Omental fat pad (tissue), 4 donors: ENCODE measurements around the gene NEK9. TPM values are rescaled to one million over a fixed set of nuclear protein-coding genes. Genes with fewer than 3 reads are reported as not detected.

Experiments used
- ATAC-seq: fragments of 150-250 bp; one replicate; pipeline ENCODE4 v1.9.1; 2016; ENCODE audit warnings: mild to moderate bottlenecking, moderate library complexity; ENCODE audit not compliant: low FRiP score
- DNase-seq: peaks from one replicate; pipeline ENCODE4 v3.0.0-alpha.2; 2019; ENCODE audit warnings: low spot score
- total RNA-seq, 4 donors: library from RNA; depleted of rRNA; stranded (reverse); fragments of >200 nt; gene quantifications; one replicate each; pipeline ENCODE4 v1.1.0, GENCODE V29; 2016
- TF ChIP-seq, protein P1 (sequence below), 3 donors: fragments of 450-650 bp; IDR thresholded peaks; one replicate each; pipeline ENCODE4 v1.5.1; 2016 to 2017; ENCODE audit warnings: antibody characterized with exemption in 3 of 3, mild to moderate bottlenecking in 3 of 3, moderate library complexity in 2 of 3

NEK9 gene
- total RNA-seq, result 10 to 100 TPM; 40.1 to 68.3 (median 54.8) TPM

DNA sequence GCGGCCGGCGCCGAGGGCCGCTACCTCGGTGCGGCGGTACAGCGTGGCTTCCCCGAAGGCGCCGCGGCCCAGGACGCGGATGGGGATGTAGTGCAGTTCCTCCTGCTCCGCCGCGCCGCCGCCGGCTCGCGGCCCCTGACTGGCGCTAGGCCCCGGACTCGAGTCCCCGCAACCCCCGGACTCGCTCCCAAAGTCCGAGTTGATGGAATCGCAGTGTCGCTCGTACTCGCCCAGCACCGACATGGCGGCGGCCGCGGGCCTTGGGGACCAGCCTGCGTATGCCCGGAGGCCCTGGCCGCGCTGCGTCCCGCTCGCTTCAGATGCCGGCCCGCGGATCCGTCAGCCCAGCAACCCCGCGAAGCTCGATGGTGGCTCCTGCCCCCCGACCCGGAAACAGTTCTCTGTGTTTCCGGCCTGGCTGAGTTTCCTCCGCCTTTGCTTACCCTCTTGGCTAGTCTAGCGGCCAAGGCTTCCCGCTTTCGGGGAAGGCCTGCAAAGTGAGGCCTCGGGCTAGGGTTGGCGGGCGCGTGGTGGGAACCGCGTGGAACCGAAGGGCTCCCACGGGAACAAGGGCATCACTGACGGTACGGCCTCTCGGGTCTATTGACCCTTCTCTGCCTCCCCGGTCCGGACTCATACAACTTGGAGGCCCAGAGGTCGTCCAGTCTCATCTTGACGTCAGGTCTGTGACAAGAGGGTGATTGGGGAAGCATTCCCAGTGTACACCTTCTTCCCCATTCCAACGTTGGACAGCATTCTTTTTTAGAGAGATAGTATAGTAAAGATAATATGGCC is at the start of gene NEK9:
TSS of gene NEK9 (minus strand) at position 370 of the 795 bp plus-strand sequence. CDS start at position 243, 127 bp downstream.
- DNase-seq (peak; percentile 79), ATAC-seq (peak; percentile 79)
- TF ChIP-seq, protein P1, sequence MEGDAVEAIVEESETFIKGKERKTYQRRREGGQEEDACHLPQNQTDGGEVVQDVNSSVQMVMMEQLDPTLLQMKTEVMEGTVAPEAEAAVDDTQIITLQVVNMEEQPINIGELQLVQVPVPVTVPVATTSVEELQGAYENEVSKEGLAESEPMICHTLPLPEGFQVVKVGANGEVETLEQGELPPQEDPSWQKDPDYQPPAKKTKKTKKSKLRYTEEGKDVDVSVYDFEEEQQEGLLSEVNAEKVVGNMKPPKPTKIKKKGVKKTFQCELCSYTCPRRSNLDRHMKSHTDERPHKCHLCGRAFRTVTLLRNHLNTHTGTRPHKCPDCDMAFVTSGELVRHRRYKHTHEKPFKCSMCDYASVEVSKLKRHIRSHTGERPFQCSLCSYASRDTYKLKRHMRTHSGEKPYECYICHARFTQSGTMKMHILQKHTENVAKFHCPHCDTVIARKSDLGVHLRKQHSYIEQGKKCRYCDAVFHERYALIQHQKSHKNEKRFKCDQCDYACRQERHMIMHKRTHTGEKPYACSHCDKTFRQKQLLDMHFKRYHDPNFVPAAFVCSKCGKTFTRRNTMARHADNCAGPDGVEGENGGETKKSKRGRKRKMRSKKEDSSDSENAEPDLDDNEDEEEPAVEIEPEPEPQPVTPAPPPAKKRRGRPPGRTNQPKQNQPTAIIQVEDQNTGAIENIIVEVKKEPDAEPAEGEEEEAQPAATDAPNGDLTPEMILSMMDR (IDR thresholded peaks at IDR 0.05), result no peak

DNA sequence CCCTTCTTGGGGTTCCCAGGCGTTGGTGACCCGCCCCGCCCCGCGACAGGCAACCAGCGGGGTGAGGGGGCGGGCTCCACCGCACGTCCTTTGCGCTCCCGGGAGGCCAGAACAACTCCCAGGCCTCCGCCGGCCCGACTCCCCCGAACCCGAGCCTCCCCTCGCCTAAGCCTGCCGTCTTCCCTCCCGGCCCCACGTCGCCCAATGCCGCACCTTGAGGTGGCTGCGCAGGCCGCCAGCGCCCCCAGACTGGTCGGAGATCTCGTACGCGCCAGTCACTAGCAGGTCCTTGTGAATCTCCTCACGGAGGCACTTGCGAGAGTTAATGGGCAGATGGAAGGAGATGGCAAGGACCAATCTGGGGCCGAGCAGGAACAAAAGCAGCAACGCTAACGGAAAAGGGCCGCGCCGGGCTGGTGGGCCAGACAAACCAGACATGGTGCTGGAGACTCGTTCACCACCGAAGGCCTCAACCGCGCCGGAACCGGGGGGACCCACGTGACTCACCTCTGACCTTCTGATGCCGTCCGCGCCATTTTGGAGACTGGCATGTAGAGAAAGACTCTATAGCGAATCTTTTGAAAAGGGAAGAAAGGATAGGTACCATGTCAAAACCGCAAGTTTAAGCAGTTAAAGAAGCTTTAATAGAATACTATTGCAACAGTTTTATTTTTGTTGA is 49.4 kb upstream of the NEK9 start, which contains the start of gene TMED10:
TSS of gene TMED10 (minus strand) at position 471 of the 679 bp plus-strand sequence. CDS start at position 438, 33 bp downstream.
- TF ChIP-seq, protein P1 (IDR thresholded peaks at IDR 0.05), result no peak
- peak; percentile 93 for ATAC-seq
- DNase-seq, result peak; percentile 71

DNA sequence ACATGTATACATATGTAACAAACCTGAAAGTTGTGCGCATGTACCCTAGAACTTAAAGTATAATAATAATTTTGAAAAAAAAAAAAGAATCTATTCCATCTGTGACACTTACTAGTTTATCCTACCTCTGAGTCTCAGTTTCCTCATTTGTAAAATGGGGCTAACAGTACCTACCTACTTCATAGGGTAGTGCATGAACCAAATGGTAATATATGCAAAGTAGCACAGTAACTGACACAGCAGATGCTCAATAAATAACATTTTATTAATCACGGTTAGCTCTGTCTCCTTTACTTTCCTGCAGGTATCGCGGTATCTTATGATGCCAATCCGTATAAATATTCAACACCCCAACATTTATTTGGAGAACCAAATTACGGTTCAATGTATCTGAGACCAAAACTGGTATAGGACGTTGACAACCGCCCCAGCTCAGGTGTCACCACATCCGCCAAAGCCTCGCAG is 48.9 kb upstream of the NEK9 start:
- no peak for DNase-seq
- no peak for ATAC-seq
- TF ChIP-seq, protein P1 (IDR thresholded peaks at IDR 0.05), result no peak

DNA sequence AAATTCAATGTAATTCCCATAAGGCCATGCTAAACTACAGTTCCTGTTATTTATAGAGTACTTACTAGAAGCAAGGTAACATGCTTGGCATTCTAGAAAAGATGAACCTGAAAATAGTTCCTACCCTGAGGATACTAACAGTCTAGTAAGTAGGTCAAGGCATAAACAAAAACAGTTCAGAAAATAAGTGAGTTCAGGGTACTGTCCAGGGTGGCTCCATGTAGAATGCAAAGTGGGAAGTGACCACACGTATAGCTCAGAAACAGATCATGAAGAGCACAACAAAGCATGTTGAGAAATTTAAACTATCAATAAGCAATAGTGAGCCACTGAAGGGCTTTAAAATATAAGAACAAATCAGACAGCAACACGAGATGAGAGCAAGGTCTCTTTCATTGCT is 47.2 kb upstream of the NEK9 start:
- TF ChIP-seq, protein P1 (IDR thresholded peaks at IDR 0.05), result no peak
- ATAC-seq (no peak), DNase-seq (no peak)

DNA sequence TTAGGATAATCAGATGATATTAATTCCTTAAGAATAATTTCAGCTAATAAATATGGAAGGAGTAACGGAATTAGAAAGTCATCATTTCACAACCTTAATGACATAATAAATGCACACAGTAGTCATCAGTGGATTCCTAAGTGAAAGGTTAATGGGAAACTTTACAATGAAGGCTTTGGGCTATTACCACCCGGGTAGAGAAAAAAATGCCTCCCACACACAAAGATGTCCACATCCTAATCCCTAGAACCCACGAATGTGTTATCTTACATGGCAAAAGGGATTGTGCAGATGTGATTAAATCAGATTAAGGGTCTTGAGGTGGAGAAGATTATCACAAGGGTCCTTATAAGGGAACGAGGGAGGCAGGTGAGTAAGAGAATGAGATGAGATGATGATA is 43.9 kb upstream of the NEK9 start:
- TF ChIP-seq, protein P1 (IDR thresholded peaks at IDR 0.05), result no peak
- no peak for ATAC-seq

DNA sequence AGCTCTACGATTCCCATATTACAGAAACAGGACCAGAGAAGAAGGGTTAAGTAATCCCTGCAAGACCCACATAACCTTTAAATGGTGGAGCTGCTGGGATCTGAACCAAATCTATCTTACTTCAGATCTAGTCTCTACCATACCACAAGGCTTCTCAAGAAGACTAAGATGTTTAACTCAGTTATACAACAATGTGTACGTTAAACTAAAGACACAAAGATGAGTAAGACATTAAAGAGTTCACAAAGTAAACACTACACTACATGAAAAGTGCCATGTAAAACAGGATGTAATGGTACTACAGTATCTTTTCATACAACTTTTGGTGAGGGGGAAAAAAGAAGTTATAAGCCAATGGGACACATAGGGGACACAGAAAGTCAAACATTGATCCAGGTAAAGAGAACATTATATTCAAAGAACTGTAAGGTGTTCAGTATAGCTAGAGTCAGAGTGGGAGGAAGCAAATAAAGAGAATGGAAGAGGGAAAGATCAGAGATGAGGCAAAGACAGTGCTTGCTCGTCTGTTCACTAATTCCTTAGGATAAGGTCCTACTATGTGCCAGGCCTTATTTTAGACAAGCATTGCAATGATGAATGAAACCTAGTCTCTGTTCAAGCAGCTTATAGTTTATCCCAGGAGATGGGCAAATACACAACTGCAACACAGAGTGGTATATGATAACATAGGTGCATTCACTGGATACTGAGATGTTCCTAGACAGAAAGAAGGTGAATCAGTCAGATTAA is 41.9 kb upstream of the NEK9 start:
- TF ChIP-seq, protein P1 (IDR thresholded peaks at IDR 0.05), result no peak
- ATAC-seq, result no peak
- DNase-seq, result no peak

More for the DNA sequence above, 43.9 kb upstream of the NEK9 start:
- DNase-seq, result no peak
